Measurements from ENCODE around the gene SCN3A.

The SCN3A gene

DNA sequence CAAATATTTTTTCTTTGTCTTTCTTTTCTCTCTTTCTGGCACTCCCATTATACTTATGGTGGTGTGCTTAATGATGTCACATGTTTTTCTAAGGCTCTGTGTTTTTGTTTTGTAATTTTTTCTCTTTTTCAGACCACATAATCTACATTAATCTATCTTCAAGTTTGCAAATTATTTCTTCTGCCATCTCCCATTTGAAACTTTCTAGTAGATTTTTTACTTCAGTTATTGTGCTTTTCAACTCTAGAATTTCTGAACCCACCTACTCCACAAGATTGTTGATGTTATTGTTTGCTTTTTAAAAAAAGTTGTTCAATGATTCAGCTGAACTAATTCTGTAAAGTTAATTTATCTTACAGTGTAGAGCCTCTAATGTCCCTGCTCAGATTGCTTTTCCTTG, 121.4 kb downstream of the SCN3A start:
- peaks cover 19% of the 10 kb centered on the region for H3K9me3 Mint-ChIP-seq

DNA sequence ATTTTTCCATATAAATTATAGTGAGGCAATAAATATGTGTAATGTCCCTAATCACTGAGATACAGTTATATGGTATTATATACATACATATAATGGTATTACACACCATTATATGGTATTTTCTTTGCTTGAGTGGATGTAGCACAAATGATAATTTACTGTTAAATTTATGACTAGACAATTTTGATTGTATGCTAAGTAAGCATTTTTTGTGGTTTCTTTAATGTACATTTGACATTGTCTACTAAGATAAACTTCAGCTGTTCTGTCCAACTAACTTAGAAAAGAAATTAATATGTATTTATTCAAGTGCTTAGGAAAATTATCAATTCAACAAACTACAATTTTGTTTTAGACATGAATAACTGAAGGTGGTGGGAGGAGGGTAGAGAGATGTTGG, 122.6 kb downstream of the SCN3A start:
- Mint-ChIP-seq H3K27me3 (no peaks in the 10 kb centered on the region), H3K27ac (ENCODE audit: low read depth) (no peak overlapping the region), H3K4me1 (no peaks in the 10 kb centered on the region), H3K9me3 (peaks cover 19% of the 10 kb centered on the region), H3K4me3 (no peak overlapping the region), H3K36me3 (ENCODE audit: insufficient read depth) (peaks cover 1% of the 10 kb centered on the region)
- DNase-seq (ENCODE audit: low spot score in 2 of 2) (no peak), ATAC-seq (replicated peaks; ENCODE audit: extremely low read depth, poor library complexity, severe bottlenecking) (no peak)

More for the DNA sequence above, 121.4 kb downstream of the SCN3A start:
- no peaks in the 10 kb centered on the region for H3K27me3 Mint-ChIP-seq
- peaks cover 1% of the 10 kb centered on the region for H3K36me3 Mint-ChIP-seq (ENCODE audit: insufficient read depth)
- no peak overlapping the region for H3K27ac Mint-ChIP-seq (ENCODE audit: low read depth)
- no peaks in the 10 kb centered on the region for H3K4me1 Mint-ChIP-seq
- DNase-seq (ENCODE audit: low spot score in 2 of 2) (no peak), ATAC-seq (replicated peaks; ENCODE audit: extremely low read depth, poor library complexity, severe bottlenecking) (no peak)
- no peak overlapping the region for H3K4me3 Mint-ChIP-seq

DNA sequence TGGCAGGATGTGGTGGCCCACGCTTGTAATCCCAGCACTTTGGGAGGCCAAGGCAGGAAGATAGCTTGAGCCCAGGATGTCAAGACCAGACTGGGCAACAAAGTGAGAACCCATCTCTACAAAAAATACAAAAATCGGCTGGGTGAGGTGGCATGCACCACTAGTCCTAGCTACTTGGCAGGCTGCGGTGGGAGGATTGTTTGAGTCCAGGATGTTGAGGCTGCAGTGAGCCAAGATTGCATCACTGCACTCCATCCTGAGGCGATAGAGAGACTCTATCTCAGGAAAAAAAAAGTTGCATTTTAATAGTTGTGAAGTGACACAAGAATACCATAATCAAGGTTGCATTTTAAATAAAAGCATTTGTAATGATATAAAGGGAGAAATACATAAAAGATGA, 124.4 kb downstream of the SCN3A start:
- peaks cover 19% of the 10 kb centered on the region for H3K9me3 Mint-ChIP-seq
- ATAC-seq (replicated peaks; ENCODE audit: extremely low read depth, poor library complexity, severe bottlenecking), result no peak
- no peak for DNase-seq (ENCODE audit: low spot score in 2 of 2)
- no peaks in the 10 kb centered on the region for H3K27me3 Mint-ChIP-seq
- H3K27ac Mint-ChIP-seq (ENCODE audit: low read depth), result no peak overlapping the region
- H3K4me3 Mint-ChIP-seq, result no peak overlapping the region
- no peaks in the 10 kb centered on the region for H3K4me1 Mint-ChIP-seq
- H3K36me3 Mint-ChIP-seq (ENCODE audit: insufficient read depth), result peaks cover 1% of the 10 kb centered on the region

DNA sequence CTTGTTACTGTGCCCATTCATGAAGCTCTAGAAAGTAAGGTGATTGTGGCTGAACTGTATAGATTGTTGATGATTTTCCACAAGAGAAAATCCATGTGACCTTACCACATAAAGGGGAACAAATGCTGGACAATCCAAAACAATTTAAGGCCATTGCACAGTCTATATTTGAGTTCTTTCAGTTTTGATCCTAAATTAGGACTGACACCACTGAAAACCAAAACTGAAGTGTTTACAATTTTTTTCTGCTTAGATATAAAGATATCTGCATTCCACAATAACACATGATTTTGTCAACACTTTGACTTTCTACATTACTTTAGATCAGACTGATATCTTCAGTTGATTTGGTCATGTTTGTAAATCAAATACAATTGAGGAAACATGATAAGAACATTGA, 124.9 kb downstream of the SCN3A start:
- H3K9me3 Mint-ChIP-seq, result peaks cover 15% of the 10 kb centered on the region
- DNase-seq (ENCODE audit: low spot score in 2 of 2), result no peak
- peaks cover 1% of the 10 kb centered on the region for H3K36me3 Mint-ChIP-seq (ENCODE audit: insufficient read depth)
- no peaks in the 10 kb centered on the region for H3K4me1 Mint-ChIP-seq
- H3K4me3 Mint-ChIP-seq, result no peak overlapping the region
- H3K27ac Mint-ChIP-seq (ENCODE audit: low read depth), result no peak overlapping the region
- H3K27me3 Mint-ChIP-seq, result no peaks in the 10 kb centered on the region
- ATAC-seq (replicated peaks; ENCODE audit: extremely low read depth, poor library complexity, severe bottlenecking), result no peak

DNA sequence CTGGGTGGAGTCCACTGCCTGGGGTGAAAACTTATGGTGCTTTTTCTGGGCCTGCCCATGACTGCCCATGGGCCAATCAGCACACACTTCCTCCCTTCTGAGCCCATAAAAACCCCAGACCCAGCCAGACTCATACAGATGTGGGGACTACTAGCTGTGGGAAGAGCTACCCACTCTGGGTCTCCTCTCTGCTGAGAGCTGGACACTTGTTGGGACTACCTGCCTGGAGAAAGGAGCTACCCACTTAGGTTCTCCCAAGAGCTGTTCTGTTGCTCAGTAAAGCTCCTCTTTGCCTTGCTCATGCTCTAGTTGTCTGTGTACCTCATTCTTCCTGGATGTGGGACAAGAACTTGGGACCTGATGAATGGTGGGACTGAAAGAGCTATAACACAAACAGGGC, 129.0 kb downstream of the SCN3A start:
- no peak for ATAC-seq (replicated peaks; ENCODE audit: extremely low read depth, poor library complexity, severe bottlenecking)
- DNase-seq (ENCODE audit: low spot score in 2 of 2), result no peak
- peaks cover 5% of the 10 kb centered on the region for H3K9me3 Mint-ChIP-seq
- H3K4me3 Mint-ChIP-seq, result no peak overlapping the region
- no peak overlapping the region for H3K27ac Mint-ChIP-seq (ENCODE audit: low read depth)
- H3K4me1 Mint-ChIP-seq, result no peaks in the 10 kb centered on the region
- no peaks in the 10 kb centered on the region for H3K27me3 Mint-ChIP-seq
- H3K36me3 Mint-ChIP-seq (ENCODE audit: insufficient read depth), result peaks cover 1% of the 10 kb centered on the region

DNA sequence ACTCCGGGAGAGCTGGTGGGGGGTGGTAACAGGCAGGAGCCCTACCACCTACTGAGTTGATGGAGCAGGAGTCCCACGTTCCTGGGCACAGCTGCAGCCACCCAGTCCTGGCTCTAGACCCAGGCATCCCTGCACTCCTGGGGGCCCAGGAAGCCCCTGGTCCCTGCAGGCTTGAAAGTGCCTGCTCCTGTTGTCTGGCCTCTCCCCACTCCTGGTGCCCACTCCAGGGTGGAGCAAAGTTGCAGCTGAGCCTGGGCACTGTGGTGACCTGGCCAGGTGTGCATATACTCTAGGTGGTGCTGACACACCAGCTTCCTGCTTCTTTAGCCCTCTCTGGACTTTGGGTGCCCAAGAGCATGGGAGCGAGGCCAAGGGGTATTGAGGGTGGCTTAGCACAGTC, 129.5 kb downstream of the SCN3A start:
- H3K4me3 Mint-ChIP-seq, result no peak overlapping the region
- H3K27ac Mint-ChIP-seq (ENCODE audit: low read depth), result no peak overlapping the region
- ATAC-seq (replicated peaks; ENCODE audit: extremely low read depth, poor library complexity, severe bottlenecking), result no peak

DNA sequence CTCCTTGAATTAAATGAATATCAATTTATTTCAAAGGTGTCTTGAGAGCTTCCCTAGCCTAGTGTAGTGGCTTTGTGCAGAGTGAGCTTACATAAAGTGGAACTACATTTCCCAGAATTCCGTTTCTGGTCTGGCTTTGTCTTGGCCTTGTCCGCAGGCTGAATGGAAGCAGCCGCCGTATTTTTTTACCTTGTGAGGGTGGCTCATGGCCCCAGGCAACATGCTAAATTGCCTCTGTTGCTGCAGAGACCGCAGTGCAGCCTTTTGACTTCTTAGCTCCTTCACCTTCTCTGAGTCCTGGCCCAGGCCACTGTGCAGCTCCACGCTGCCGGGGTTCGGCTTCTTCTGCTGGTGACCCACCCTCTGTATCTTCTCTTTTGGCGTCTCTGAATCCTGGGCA, 133.8 kb downstream of the SCN3A start:
- Mint-ChIP-seq H3K27me3 (peaks cover 10% of the 10 kb centered on the region), H3K36me3 (ENCODE audit: insufficient read depth) (no peaks in the 10 kb centered on the region), H3K9me3 (no peaks in the 10 kb centered on the region), H3K4me3 (no peak overlapping the region), H3K27ac (ENCODE audit: low read depth) (no peak overlapping the region), H3K4me1 (no peaks in the 10 kb centered on the region)
- ATAC-seq (replicated peaks; ENCODE audit: extremely low read depth, poor library complexity, severe bottlenecking), result no peak
- DNase-seq (ENCODE audit: low spot score in 2 of 2), result no peak

More for the DNA sequence above, 129.5 kb downstream of the SCN3A start:
- H3K4me1 Mint-ChIP-seq, result no peaks in the 10 kb centered on the region
- peaks cover 1% of the 10 kb centered on the region for H3K36me3 Mint-ChIP-seq (ENCODE audit: insufficient read depth)
- peaks cover 5% of the 10 kb centered on the region for H3K9me3 Mint-ChIP-seq
- H3K27me3 Mint-ChIP-seq, result no peaks in the 10 kb centered on the region
- no peak for DNase-seq (ENCODE audit: low spot score in 2 of 2)

DNA sequence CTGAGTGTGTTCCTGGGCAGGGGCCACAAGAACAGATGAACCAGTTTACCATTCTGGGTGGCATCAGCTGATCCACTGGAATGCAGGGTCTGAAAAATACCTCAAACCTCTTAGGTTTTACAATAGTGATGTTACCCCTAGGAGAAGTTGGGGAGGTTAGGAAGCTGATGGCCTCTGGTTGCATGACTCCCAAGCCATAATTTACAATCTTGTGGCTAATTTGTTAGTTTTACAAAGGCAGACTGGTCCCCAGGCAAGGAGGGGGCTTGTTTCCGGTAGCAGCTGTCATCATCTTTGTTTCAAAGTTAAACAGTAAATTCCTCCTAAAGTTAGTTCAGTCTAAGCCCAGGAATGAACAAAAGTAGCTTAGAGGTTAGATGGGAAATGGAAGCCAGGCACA, 134.7 kb downstream of the SCN3A start:
- H3K4me3 Mint-ChIP-seq, result no peak overlapping the region
- no peaks in the 10 kb centered on the region for H3K9me3 Mint-ChIP-seq
- ATAC-seq (replicated peaks; ENCODE audit: extremely low read depth, poor library complexity, severe bottlenecking) (no peak), DNase-seq (ENCODE audit: low spot score in 2 of 2) (no peak)
- no peaks in the 10 kb centered on the region for H3K36me3 Mint-ChIP-seq (ENCODE audit: insufficient read depth)
- no peaks in the 10 kb centered on the region for H3K4me1 Mint-ChIP-seq
- H3K27ac Mint-ChIP-seq (ENCODE audit: low read depth), result no peak overlapping the region
- H3K27me3 Mint-ChIP-seq, result peaks cover 10% of the 10 kb centered on the region

DNA sequence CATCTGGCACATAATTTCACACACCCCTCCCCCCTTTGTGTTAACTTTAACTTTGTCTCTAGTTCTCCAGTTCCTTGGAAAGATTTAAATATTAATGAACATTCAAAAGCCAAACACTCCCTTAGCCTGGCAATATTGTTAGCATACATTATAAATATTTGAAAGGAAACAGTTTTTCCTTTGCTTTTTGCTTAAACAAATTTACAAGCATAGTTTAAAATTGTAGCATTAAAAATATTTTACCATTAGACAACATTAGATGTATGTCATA, 135.4 kb downstream of the SCN3A start:
- Mint-ChIP-seq H3K36me3 (ENCODE audit: insufficient read depth) (no peaks in the 10 kb centered on the region), H3K9me3 (no peaks in the 10 kb centered on the region), H3K27ac (ENCODE audit: low read depth) (no peak overlapping the region), H3K4me3 (no peak overlapping the region), H3K27me3 (peaks cover 10% of the 10 kb centered on the region), H3K4me1 (no peaks in the 10 kb centered on the region)
- ATAC-seq (replicated peaks; ENCODE audit: extremely low read depth, poor library complexity, severe bottlenecking), result no peak
- DNase-seq (ENCODE audit: low spot score in 2 of 2), result no peak

DNA sequence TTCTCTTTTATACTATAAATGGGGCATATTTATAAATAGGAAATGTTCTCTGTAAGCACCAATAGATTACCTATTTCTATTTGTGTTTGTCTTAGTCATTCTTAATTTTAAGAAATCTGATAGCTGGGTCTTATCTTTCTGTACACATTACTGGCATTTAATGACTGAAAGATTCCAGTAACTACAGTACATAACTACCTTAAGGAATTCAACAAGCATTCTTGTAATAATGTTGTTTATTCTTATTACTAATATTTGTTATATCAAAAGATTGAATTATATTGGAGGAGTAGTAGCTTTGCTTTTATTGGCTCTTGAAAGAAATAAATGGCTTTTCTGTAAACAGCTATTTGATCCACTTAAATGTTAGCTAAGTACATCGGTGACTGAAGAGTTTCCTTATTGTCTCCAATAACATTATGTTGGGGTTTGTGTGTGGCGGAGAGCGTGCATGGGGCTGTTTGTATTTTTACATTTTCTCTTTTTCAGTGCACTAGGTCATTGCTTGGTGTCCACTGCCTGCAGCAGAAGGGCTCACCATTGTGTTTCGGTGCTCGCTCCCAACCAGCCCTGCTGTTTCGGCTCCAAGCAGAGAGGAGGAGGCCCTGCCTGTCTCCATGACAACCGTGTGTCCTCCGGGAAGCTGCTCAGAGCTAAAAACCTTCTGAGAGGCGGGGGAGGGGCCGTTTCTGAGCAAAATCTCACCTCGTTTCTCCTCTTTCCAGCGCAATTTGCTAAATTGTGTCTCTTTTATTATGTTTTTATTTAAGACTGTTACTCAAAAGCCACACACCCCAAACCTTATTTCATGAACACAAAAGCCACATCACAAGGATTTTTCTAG, 136.0 kb downstream of the SCN3A start:
- no peak overlapping the region for H3K27ac Mint-ChIP-seq (ENCODE audit: low read depth)
- no peaks in the 10 kb centered on the region for H3K36me3 Mint-ChIP-seq (ENCODE audit: insufficient read depth)
- no peaks in the 10 kb centered on the region for H3K4me1 Mint-ChIP-seq
- H3K4me3 Mint-ChIP-seq, result no peak overlapping the region
- ATAC-seq (replicated peaks; ENCODE audit: extremely low read depth, poor library complexity, severe bottlenecking), result no peak
- H3K9me3 Mint-ChIP-seq, result no peaks in the 10 kb centered on the region
- DNase-seq (ENCODE audit: low spot score in 2 of 2), result no peak
- peaks cover 10% of the 10 kb centered on the region for H3K27me3 Mint-ChIP-seq

DNA sequence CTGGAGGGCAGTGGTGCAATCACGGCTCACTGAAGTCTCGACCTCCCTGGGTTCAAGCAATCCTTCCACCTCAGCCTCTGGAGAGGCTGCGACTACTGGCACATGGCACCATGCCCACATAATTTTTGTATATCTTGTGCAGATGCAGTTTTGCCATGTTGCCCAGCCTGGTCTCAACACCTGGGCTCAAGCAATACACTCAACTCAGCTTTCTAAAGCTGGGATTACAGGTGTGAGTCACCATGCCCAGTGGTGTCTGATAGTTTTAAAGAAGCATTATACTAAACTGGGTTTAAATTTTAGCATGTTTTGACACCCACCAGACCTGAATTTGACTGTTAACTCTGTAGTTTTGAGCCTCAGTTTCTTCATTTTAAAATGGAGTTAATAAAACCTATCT, 139.1 kb downstream of the SCN3A start:
- H3K9me3 Mint-ChIP-seq, result peaks cover 7% of the 10 kb centered on the region
- H3K27me3 Mint-ChIP-seq, result peaks cover 10% of the 10 kb centered on the region
- H3K4me3 Mint-ChIP-seq, result no peak overlapping the region
- H3K36me3 Mint-ChIP-seq (ENCODE audit: insufficient read depth), result no peaks in the 10 kb centered on the region
- no peak overlapping the region for H3K27ac Mint-ChIP-seq (ENCODE audit: low read depth)
- H3K4me1 Mint-ChIP-seq, result no peaks in the 10 kb centered on the region
- DNase-seq (ENCODE audit: low spot score in 2 of 2), result no peak
- no peak for ATAC-seq (replicated peaks; ENCODE audit: extremely low read depth, poor library complexity, severe bottlenecking)

DNA sequence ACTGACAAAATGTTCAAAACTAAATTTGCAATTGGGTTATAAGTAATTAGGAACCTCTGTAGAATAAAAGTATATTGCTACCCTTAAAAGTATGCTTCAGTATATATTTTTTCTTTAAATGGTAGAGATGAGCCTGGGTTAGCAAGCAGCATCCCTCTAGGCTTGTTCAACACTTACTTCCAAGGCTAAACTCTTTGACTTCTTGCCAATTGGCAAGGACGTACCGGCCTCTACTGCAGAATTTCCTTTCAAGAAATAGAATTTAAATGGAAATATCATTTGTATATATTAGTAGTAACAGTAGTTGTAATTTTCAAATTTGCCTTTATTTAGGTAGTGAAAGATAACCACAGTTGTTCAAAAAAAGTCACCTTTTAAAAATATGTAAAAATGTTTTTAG, 143.4 kb downstream of the SCN3A start:
- Mint-ChIP-seq H3K27me3 (no peaks in the 10 kb centered on the region), H3K4me1 (no peaks in the 10 kb centered on the region), H3K4me3 (no peak overlapping the region), H3K36me3 (ENCODE audit: insufficient read depth) (no peaks in the 10 kb centered on the region), H3K27ac (ENCODE audit: low read depth) (no peak overlapping the region), H3K9me3 (peaks cover 7% of the 10 kb centered on the region)
- no peak for ATAC-seq (replicated peaks; ENCODE audit: extremely low read depth, poor library complexity, severe bottlenecking)
- DNase-seq (ENCODE audit: low spot score in 2 of 2), result no peak

DNA sequence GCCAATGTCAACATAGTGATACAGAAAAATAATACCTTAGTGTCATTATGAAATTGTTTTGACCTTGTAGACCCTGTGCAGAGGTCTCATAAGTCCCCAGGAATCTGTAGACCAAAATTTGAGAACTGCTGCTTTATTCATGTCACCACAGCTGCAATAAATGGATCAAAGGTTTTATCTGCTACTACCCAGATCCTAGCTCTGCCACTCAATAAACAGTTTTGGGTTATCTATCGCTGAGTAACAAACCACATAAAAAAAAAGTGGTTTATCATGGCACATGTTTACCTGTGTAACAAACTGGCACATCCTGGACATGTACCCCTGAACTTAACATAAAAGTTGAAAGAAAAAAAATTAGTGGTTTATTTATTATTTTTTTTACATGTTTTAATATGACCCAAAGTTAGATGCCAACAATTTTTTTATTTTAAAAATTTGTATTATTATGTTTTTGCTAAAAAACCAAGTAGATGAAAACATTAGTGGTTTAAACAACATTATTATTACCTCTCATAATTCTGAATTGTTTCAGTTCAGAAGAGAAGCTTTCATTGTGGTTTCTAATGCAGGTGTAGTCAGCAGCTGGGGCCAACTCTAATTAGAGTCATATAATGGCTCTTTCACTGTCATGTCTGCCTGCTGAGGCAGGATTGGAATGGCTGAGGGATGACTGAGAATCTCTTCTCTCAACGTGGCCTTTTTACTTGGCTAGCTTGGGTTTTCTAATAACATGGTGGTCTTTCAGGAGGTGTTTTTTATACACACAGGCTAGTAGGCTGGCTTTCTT, 145.2 kb downstream of the SCN3A start:
- Mint-ChIP-seq H3K9me3 (peaks cover 7% of the 10 kb centered on the region), H3K4me3 (no peak overlapping the region), H3K4me1 (no peaks in the 10 kb centered on the region), H3K36me3 (ENCODE audit: insufficient read depth) (no peaks in the 10 kb centered on the region), H3K27ac (ENCODE audit: low read depth) (no peak overlapping the region), H3K27me3 (no peaks in the 10 kb centered on the region)
- no peak for DNase-seq (ENCODE audit: low spot score in 2 of 2)
- no peak for ATAC-seq (replicated peaks; ENCODE audit: extremely low read depth, poor library complexity, severe bottlenecking)
